ENCODE results near the gene CNIH4.

CNIH4 gene

DNA sequence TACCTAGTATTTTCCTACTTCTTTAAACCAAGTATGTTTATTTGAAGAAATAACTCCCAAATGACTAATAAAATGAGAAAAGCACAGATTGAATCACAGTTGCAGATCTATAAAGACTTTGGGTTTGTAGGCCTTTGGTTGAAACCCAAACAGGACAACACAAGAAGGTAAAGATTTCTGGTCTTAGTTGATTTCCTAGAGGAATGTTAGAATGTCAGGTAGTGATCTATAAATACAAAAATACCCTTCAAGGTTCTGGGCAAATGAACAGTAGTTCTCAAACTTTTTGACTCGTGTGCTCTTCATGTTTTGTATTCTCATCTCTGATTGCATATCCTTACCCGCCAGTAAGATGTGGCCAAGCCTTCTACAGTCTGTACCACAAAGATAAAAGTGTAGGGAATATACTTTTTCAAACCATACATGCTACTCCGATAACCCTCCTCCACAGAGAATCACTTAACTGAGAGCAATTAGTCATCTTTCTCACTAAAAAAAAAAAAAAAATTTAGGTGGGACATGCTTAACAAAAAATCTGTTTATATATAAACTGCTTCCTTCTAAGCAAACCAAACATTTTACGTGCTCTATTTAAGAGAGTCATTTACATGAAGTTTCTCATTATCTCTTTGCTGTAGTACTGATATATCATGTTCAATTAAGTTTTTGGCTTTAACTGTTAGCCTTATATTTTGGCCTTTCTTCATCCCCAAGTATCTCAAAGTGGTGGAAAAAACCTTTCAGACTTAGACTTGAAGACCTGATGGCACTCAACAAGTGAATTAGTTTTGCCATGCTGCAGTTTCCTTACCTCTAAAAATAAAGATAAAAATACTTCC lies 36.0 kb downstream of the CNIH4 start:
- H3K36me3 ChIP-seq = peaks cover 98% of the 10 kb centered on the region
- H3K4me2 ChIP-seq = no peak overlapping the region
- H3K4me1 ChIP-seq = no peaks in the 10 kb centered on the region
- H3K27ac ChIP-seq = no peak overlapping the region
- H3K4me3 ChIP-seq = no peak overlapping the region
- no peak overlapping the region for H3K9ac ChIP-seq
- H3K27me3 ChIP-seq = no peaks in the 10 kb centered on the region
- peaks cover 30% of the 10 kb centered on the region; the same call in 1 of the 2 replicates for H4K20me1 ChIP-seq
- no peak for TF ChIP-seq Cebpa-rat (IDR thresholded peaks at IDR 0.05)
- H3K9me3 ChIP-seq = no peaks in the 10 kb centered on the region

DNA sequence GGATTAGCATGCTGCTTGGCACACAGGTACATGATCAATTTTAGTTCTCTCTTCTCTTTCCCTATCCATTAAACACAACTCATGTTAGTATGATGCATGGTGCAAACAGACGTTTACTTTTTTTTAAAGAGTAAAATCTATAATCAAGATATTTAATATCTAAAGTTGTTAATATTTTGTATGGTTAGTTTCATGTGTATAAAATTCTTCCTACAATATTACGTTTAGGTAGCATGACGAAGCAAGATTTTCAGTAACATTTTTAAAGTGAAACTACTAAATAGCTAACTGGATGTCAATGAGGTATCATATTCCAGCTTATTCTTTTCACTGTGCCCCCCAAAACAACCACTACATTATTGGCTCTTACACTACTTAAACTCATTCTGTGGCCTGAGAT lies 36.6 kb downstream of the CNIH4 start:
- H4K20me1 ChIP-seq = peaks cover 32% of the 10 kb centered on the region; the same call in 1 of the 2 replicates
- H3K4me3 ChIP-seq = no peak overlapping the region
- no peak for TF ChIP-seq Cebpa-rat (IDR thresholded peaks at IDR 0.05)
- peaks cover 97% of the 10 kb centered on the region for H3K36me3 ChIP-seq
- H3K27ac ChIP-seq = no peak overlapping the region
- no peak overlapping the region for H3K4me2 ChIP-seq
- no peaks in the 10 kb centered on the region for H3K27me3 ChIP-seq
- H3K4me1 ChIP-seq = no peaks in the 10 kb centered on the region
- H3K9ac ChIP-seq = no peak overlapping the region
- H3K9me3 ChIP-seq = no peaks in the 10 kb centered on the region

DNA sequence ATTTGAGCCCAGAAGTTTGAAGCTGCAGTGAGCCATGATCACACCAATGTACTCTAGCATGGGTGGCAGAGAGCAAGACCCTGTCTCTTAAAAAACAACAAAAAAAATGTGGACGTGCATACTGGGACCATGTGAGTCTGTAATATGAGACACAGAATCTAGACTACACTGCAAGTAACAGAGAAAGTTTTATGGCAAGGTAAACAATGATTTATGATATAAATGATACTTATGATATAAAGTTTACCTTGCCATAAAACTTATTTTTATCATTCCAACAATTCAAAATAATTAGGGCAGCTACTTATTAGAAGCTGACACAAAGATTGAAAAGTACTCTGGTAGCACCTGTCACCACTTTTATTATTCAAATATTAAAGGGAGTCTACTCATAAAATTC lies 43.2 kb downstream of the CNIH4 start:
- TF ChIP-seq Cebpa-rat (IDR thresholded peaks at IDR 0.05) = no peak
- Histone ChIP-seq H3K4me3 (no peak overlapping the region), H4K20me1 (peaks cover 34% of the 10 kb centered on the region; the same call in 1 of the 2 replicates), H3K36me3 (peaks cover 96% of the 10 kb centered on the region), H3K4me2 (no peak overlapping the region), H3K27me3 (no peaks in the 10 kb centered on the region), H3K9me3 (no peaks in the 10 kb centered on the region), H3K9ac (no peak overlapping the region), H3K27ac (no peak overlapping the region), H3K4me1 (no peaks in the 10 kb centered on the region)

DNA sequence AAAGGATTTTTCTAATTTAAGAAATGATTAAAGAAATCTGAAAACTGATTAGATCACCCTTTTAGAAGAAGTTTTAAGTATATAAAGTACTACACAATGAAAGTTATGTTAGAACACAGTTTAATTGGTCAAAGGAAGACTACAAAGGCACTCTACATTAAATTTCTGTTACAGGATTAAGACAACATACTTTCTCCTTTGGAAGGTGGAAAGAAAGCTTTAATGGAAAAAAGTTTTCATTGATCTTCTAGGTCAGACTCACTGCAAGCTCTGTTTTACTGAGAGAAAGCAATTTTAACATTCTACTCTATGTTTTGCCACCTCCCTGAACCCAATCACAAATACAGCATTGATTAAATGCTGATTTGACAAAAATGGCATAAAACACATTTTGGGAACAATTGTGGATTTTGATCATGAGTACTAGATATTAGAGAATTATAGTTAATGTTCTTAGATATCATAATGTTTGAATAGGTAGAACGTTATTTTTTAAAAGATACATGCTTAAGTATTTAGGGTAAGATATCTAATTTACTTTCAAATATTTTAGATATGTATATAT lies 45.9 kb downstream of the CNIH4 start:
- Histone ChIP-seq H3K36me3 (peaks cover 94% of the 10 kb centered on the region), H3K27ac (no peak overlapping the region), H3K9me3 (no peaks in the 10 kb centered on the region), H3K27me3 (no peaks in the 10 kb centered on the region), H4K20me1 (peaks cover 29% of the 10 kb centered on the region), H3K9ac (no peak overlapping the region), H3K4me1 (no peaks in the 10 kb centered on the region), H3K4me3 (no peak overlapping the region), H3K4me2 (no peak overlapping the region)
- TF ChIP-seq Cebpa-rat (IDR thresholded peaks at IDR 0.05) = no peak

DNA sequence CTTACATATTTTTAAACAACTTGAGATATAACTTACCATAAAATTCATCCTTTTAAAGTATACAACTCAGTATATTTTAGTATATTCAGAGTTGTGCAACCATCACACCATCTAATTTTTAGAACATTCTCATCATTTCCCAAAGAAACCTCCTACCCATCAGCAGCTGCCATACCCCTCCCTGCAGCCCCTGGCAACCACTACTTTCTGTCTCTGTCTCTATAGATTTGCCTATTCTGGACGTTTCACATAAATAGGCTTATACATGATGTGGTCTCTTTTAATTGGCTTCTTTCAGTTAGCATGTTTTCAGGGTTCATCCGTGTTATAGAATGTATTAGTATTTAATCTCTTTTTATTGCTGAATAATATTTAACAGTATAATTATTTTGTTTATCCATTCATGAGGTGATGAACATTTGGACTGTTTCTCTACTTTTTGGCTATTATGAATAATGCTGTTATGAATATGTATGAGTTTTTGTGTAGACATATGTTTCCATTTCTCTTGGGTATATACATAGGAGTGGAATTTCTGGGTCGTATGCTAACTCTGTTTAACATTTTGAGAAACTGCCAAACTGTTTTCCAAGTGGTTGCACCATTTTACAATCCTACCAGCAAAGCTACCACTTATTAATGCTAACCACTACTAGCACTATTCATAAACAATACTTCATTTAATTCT lies 48.4 kb downstream of the CNIH4 start:
- H3K36me3 ChIP-seq = peaks cover 96% of the 10 kb centered on the region

DNA sequence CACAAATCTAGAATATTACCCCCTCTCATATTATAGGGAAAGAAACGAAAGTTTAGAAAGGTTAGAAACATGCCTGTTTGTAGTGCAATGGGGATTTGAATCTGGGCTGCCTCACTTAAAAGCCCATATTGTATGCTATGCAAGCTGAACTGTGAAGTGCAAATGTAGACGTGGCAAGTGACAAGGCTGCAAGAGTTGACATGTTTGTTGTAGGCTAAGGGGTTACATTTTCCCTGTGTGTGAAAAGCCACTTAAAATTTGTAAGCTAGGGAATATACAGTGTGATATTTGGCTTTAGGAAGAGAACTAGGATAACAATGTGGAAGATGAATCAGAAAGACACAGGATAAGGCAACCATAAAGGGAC lies 48.9 kb downstream of the CNIH4 start:
- H3K36me3 ChIP-seq = peaks cover 96% of the 10 kb centered on the region
- no peak overlapping the region for H3K9ac ChIP-seq
- no peaks in the 10 kb centered on the region for H3K27me3 ChIP-seq
- H3K9me3 ChIP-seq = no peaks in the 10 kb centered on the region
- no peaks in the 10 kb centered on the region for H3K4me1 ChIP-seq
- no peak overlapping the region for H3K4me3 ChIP-seq
- H4K20me1 ChIP-seq = peaks cover 34% of the 10 kb centered on the region
- H3K4me2 ChIP-seq = no peak overlapping the region
- no peak overlapping the region for H3K27ac ChIP-seq
- TF ChIP-seq Cebpa-rat (IDR thresholded peaks at IDR 0.05) = no peak

More for the DNA sequence above, 48.4 kb downstream of the CNIH4 start:
- no peaks in the 10 kb centered on the region for H3K4me1 ChIP-seq
- no peaks in the 10 kb centered on the region for H3K9me3 ChIP-seq
- H3K4me3 ChIP-seq = no peak overlapping the region
- no peak overlapping the region for H3K27ac ChIP-seq
- no peak overlapping the region for H3K9ac ChIP-seq
- no peak overlapping the region for H3K4me2 ChIP-seq
- H3K27me3 ChIP-seq = no peaks in the 10 kb centered on the region
- TF ChIP-seq Cebpa-rat (IDR thresholded peaks at IDR 0.05) = no peak
- peaks cover 35% of the 10 kb centered on the region for H4K20me1 ChIP-seq

DNA sequence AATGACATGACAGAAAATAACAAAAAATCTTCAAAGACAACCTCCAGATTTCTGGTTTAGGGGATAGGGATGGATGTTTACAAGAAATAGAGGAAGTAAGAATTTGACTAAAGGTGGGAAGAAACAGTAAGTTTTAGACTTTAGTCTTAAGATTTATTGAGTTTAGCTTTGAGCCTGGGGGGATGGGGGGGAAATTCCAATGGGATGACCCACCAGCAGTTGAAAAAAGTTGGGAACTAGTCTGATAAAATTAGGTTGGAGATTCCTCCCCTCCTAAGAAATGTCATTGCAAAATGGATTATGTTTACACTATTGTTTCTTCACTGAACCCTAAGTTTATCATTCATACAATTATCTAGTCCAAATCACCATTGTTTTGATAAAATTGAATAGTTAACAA lies 49.5 kb downstream of the CNIH4 start:
- H4K20me1 ChIP-seq = peaks cover 33% of the 10 kb centered on the region
- no peaks in the 10 kb centered on the region for H3K27me3 ChIP-seq
- H3K9me3 ChIP-seq = no peaks in the 10 kb centered on the region
- peaks cover 96% of the 10 kb centered on the region for H3K36me3 ChIP-seq
- H3K27ac ChIP-seq = no peak overlapping the region
- H3K9ac ChIP-seq = no peak overlapping the region
- no peak overlapping the region for H3K4me2 ChIP-seq
- H3K4me3 ChIP-seq = no peak overlapping the region
- TF ChIP-seq Cebpa-rat (IDR thresholded peaks at IDR 0.05) = no peak
- no peaks in the 10 kb centered on the region for H3K4me1 ChIP-seq

DNA sequence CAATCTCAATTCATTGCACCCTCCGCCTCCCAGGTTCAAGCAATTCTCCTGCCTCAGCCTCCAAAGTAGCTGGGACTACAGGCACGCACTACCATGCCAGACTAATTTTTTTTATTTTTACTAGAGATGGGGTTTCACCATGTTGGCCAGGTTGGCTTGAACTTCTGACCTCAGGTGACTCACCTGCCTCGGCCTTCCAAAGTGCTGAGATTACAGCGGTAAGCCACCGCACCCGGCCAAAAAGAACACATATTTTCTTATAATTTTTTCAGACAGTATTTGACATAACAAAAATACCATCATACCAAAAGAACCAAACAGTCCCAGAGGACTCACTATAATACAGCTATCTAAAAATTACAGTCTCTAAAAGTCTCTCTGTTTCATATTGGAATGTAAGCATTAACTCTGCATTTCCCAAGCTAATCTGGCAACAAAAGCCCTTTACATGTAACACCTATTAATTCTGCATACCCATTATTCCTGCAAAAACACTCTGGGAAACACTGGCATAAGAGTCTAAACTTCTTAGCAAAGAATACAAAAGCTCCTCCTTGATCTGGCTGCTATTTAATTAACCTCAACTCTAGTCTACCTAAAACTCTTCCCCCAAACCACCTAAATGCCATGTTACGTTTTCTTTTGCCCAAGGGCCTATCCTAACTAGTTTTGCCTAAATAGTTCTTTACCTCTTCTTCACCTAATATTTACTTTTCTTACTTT lies 51.1 kb downstream of the CNIH4 start:
- H3K9ac ChIP-seq = no peak overlapping the region

DNA sequence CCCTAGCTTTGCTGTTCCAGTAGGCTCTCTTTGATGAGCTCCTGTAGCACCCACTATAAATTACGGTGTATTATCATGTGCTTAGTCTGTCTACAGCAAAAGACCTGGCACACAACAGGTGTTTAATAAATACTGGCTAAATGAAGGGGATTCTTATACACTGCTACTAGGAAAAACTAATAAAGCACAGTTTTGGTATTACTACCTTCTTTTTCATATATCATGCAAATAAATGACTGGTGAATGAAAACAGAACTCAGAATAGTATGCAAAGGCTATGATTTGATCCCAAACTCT lies 51.6 kb downstream of the CNIH4 start:
- no peaks in the 10 kb centered on the region for H3K4me1 ChIP-seq
- no peaks in the 10 kb centered on the region for H3K9me3 ChIP-seq
- H3K9ac ChIP-seq = no peak overlapping the region
- no peak overlapping the region for H3K4me3 ChIP-seq
- no peak for TF ChIP-seq Cebpa-rat (IDR thresholded peaks at IDR 0.05)
- no peak overlapping the region for H3K4me2 ChIP-seq
- peaks cover 96% of the 10 kb centered on the region for H3K36me3 ChIP-seq
- no peaks in the 10 kb centered on the region for H3K27me3 ChIP-seq
- no peak overlapping the region for H3K27ac ChIP-seq
- peaks cover 33% of the 10 kb centered on the region for H4K20me1 ChIP-seq

More for the DNA sequence above, 51.1 kb downstream of the CNIH4 start:
- no peak for TF ChIP-seq Cebpa-rat (IDR thresholded peaks at IDR 0.05)
- H3K4me2 ChIP-seq = no peak overlapping the region
- no peaks in the 10 kb centered on the region for H3K27me3 ChIP-seq
- peaks cover 33% of the 10 kb centered on the region for H4K20me1 ChIP-seq
- H3K4me3 ChIP-seq = no peak overlapping the region
- H3K9me3 ChIP-seq = no peaks in the 10 kb centered on the region
- H3K4me1 ChIP-seq = no peaks in the 10 kb centered on the region
- H3K36me3 ChIP-seq = peaks cover 97% of the 10 kb centered on the region
- no peak overlapping the region for H3K27ac ChIP-seq
